CD14-positive monocyte (primary cell): ENCODE results near the gene ARPC1B. TPM values are rescaled to one million over a fixed set of nuclear protein-coding genes. Genes with fewer than 3 reads are reported as not detected.
"Not testable (repeated sequence)": the region's sequence is repeated elsewhere in the genome, so short reads cannot be mapped to it uniquely, and the experiment has no call there.

Experiments used
- DNase-seq, 3 donors: peaks; one replicate each; pipeline ENCODE4 v3.0.0-alpha.2; 2011 to 2022
- H2AFZ ChIP-seq: 2 replicates; pipeline ENCODE4 v1.6.0; 2012; ENCODE audit warnings: mild to moderate bottlenecking, low read depth, low read length, inconsistent platforms; ENCODE audit not compliant: insufficient read depth, poor library complexity, severe bottlenecking
- H3K27ac ChIP-seq, 2 donors: 1 replicate in 1 of 2; 2 replicates in 1 of 2; pipeline ENCODE4 v1.5.1; 2012 to 2013; ENCODE audit warnings: low read length in 2 of 2, control low read depth in 1 of 2, inconsistent platforms in 1 of 2, low read depth in 1 of 2, mild to moderate bottlenecking in 1 of 2
- H3K27me3 ChIP-seq, 2 donors: one replicate each; pipeline versions ENCODE4 v1.6.0 to v1.6.1; 2011 to 2013; ENCODE audit warnings: low read length in 2 of 2; ENCODE audit not compliant: control insufficient read depth in 2 of 2, insufficient read depth in 2 of 2
- H3K36me3 ChIP-seq, 2 donors: replicated peaks in 1 of 2; 1 replicate in 1 of 2; 2 replicates in 1 of 2; pipeline versions ENCODE4 v1.5.1 to v1.6.1; 2012 to 2013; ENCODE audit warnings: low read length in 2 of 2, control low read depth in 1 of 2, inconsistent platforms in 1 of 2, mild to moderate bottlenecking in 1 of 2; ENCODE audit not compliant: insufficient read depth in 2 of 2, control insufficient read depth in 1 of 2
- H3K4me1 ChIP-seq, 2 donors: 1 replicate in 1 of 2; 2 replicates in 1 of 2; pipeline versions ENCODE4 v1.5.1 to v1.6.1; 2012 to 2013; ENCODE audit warnings: low read length in 2 of 2, control low read depth in 1 of 2, inconsistent platforms in 1 of 2, mild to moderate bottlenecking in 1 of 2, moderate library complexity in 1 of 2; ENCODE audit not compliant: insufficient read depth in 2 of 2, control insufficient read depth in 1 of 2
- H3K4me2 ChIP-seq: replicated peaks from 2 replicates; pipeline ENCODE3; 2012; ENCODE audit warnings: low read length, moderate library complexity, mild to moderate bottlenecking; ENCODE audit not compliant: poor library complexity, severe bottlenecking; ENCODE audit errors: extremely low read depth
- H3K4me3 ChIP-seq, 3 experiments: fragments of 200-600 bp in 1 of 3; sonication (generic) in 1 of 3; replicated peaks in 1 of 3; 1 replicate in 2 of 3; 2 replicates in 1 of 3; pipeline ENCODE4 v1.5.1; 2011 to 2013; ENCODE audit warnings: low read length in 3 of 3, mild to moderate bottlenecking in 3 of 3, control low read depth in 2 of 3, low read depth in 2 of 3, inconsistent platforms in 1 of 3, moderate library complexity in 1 of 3
- H3K79me2 ChIP-seq: 2 replicates; pipeline ENCODE4 v1.6.0; 2012; ENCODE audit warnings: mild to moderate bottlenecking, control low read depth, inconsistent platforms, low read length, moderate library complexity; ENCODE audit not compliant: insufficient read depth
- H3K9ac ChIP-seq: 2 replicates; pipeline ENCODE4 v1.6.0; 2017; ENCODE audit warnings: low read length, mild to moderate bottlenecking; ENCODE audit not compliant: insufficient read depth, poor library complexity, severe bottlenecking
- H3K9me3 ChIP-seq, 2 donors: replicated peaks in 1 of 2; 1 replicate in 1 of 2; 2 replicates in 1 of 2; pipeline versions ENCODE4 v1.5.1 to v1.6.1; 2012 to 2013; ENCODE audit warnings: low read length in 2 of 2, control low read depth in 1 of 2; ENCODE audit not compliant: control insufficient read depth in 1 of 2, insufficient read depth in 1 of 2
- H4K20me1 ChIP-seq: 2 replicates; pipeline ENCODE4 v1.6.0; 2012; ENCODE audit warnings: mild to moderate bottlenecking, low read length, control low read depth, moderate library complexity; ENCODE audit not compliant: insufficient read depth
- H3K27ac Mint-ChIP-seq, 7 donors: one replicate each; pipeline ENCODE4 v1.8.0; 2020; ENCODE audit warnings: mild to moderate bottlenecking in 7 of 7, mixed read lengths in 7 of 7, moderate library complexity in 6 of 7, inconsistent platforms in 2 of 7
- H3K27me3 Mint-ChIP-seq, 3 donors: one replicate each; pipeline ENCODE4 v1.8.0; 2021 to 2022; ENCODE audit warnings: low read depth in 3 of 3, mild to moderate bottlenecking in 3 of 3, mixed read lengths in 3 of 3, moderate library complexity in 3 of 3, inconsistent platforms in 1 of 3
- H3K36me3 Mint-ChIP-seq, 2 donors: one replicate each; pipeline ENCODE4 v1.8.0; 2020; ENCODE audit warnings: mixed read lengths in 2 of 2, inconsistent platforms in 1 of 2, mild to moderate bottlenecking in 1 of 2
- H3K4me1 Mint-ChIP-seq: one replicate; pipeline ENCODE4 v1.8.0; 2020; ENCODE audit warnings: mild to moderate bottlenecking, mixed read lengths
- H3K4me3 Mint-ChIP-seq, 2 donors: one replicate each; pipeline ENCODE4 v1.8.0; 2020; ENCODE audit warnings: mild to moderate bottlenecking in 2 of 2, mixed read lengths in 2 of 2, moderate library complexity in 1 of 2
- H3K9me3 Mint-ChIP-seq, 7 donors: one replicate each; pipeline ENCODE4 v1.8.0; 2020 to 2022; ENCODE audit warnings: mixed read lengths in 7 of 7, mild to moderate bottlenecking in 6 of 7, moderate library complexity in 6 of 7, inconsistent platforms in 2 of 7
- CTCF ChIP-seq: fragments of 200-600 bp; IDR thresholded peaks from one replicate; pipeline ENCODE4 v1.8.0; 2022; ENCODE audit warnings: antibody characterized with exemption, mild to moderate bottlenecking
- WGBS: methylation state at CpG from one replicate; pipeline ENCODE4 v1.1.5; 2013; ENCODE audit warnings: missing lambda C conversion rate; ENCODE audit not compliant: insufficient coverage; 5-methylcytosine and 5-hydroxymethylcytosine counted together
- intact Hi-C, 2 donors: fragments of 100-400 bp; cut with micrococcal nuclease; formaldehyde crosslinking; loops; one replicate each; pipeline versions ENCODE4 v1.15.0 to v1.15.1; 2023
- polyA plus RNA-seq, 3 donors: library from polyadenylated mRNA; depleted of rRNA in 1 of 3; unstranded in 2 of 3; stranded (reverse) in 1 of 3; fragments of 300-500 nt in 2 of 3; fragments of >200 nt in 1 of 3; fragmentation: Illumina TruSeq in 2 of 3; gene quantifications; 1 replicate in 2 of 3; 2 replicates in 1 of 3; pipeline ENCODE4 v1.2.3, GENCODE V29; 2012 to 2021

The ARPC1B gene
- polyA plus RNA-seq, 3 donors: 1,179 to 1,362 (median 1,282) TPM

DNA sequence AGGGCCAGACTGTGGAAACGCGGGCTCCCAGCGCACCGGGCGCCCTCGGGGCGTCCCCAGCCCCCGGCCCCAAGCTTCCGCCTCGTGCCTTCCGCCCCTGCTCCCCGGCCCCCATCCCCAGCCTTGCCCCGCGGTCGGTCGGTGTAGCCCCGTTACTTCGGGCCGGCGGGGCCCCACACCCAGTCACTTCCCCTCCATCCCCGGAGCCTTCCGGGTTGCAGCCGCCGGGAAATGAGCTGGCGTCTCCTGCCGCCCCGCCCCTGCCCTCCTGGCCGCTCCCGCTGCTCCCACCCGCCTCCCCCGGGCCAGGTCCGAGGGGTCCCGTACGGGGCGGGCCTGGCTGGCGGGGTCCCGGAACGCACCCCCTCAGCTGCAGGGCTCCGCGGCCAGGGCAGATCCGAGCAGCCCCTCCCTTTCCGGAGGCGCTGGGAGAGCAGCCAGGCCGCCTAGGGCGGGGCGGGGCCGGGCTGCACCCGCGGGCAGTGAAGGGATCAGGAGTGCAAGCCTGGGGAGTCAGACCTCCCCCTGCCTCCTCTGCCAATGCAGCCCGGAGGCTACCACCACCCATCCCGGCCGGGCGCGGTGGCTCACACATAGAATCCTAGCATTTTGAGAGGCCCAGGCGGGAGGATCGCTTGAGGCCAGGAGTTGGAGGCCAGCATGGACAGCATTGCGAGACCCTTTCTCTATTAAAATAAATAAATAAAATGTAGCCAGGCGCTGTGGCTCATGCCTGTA is 709 bp downstream of the ARPC1B start:
- intact Hi-C loops: loop anchor here in 1 of 2 donors (2.0 to 5.0 kb wide), 2 partner anchors 34 to 43 kb away; partner anchors contain the start of genes BUD31 and PDAP1
- H3K9ac ChIP-seq: peak overlapping the region; percentile 86
- TF ChIP-seq CTCF: no peak
- Mint-ChIP-seq H3K4me1 (peaks cover 55% of the 10 kb centered on the region), H3K27ac (peak overlapping the region; percentile 94 to 100 (median 99)), H3K4me3 (peak overlapping the region; percentile 82 to 89), H3K36me3 (peaks cover 14 to 37% of the 10 kb centered on the region in 2 donors), H3K9me3 (peaks cover 0 to 1% (median 0%) of the 10 kb centered on the region in 7 donors), H3K27me3 (peaks cover 0 to 2% (median 0%) of the 10 kb centered on the region in 3 donors)
- peaks cover 56% of the 10 kb centered on the region for H3K79me2 ChIP-seq
- peaks cover 41% of the 10 kb centered on the region for H4K20me1 ChIP-seq
- no peaks in the 10 kb centered on the region for H3K27me3 ChIP-seq
- H3K4me1 ChIP-seq: peaks cover 54 to 66% of the 10 kb centered on the region in 2 donors
- H3K4me3 ChIP-seq: peak overlapping the region; percentile 82 to 95 (median 89)
- DNase-seq: peak; percentile 65 to 70 (median 70)
- H3K4me2 ChIP-seq: peak overlapping the region; percentile 93
- under 1% methylated on average over 42 of the region's 58 CpGs for WGBS
- H3K36me3 ChIP-seq: peaks cover 10% of the 10 kb centered on the region in 2 donors
- peak overlapping the region; percentile 41 for H2AFZ ChIP-seq
- no peaks in the 10 kb centered on the region for H3K9me3 ChIP-seq
- H3K27ac ChIP-seq: peak overlapping the region; percentile 94

DNA sequence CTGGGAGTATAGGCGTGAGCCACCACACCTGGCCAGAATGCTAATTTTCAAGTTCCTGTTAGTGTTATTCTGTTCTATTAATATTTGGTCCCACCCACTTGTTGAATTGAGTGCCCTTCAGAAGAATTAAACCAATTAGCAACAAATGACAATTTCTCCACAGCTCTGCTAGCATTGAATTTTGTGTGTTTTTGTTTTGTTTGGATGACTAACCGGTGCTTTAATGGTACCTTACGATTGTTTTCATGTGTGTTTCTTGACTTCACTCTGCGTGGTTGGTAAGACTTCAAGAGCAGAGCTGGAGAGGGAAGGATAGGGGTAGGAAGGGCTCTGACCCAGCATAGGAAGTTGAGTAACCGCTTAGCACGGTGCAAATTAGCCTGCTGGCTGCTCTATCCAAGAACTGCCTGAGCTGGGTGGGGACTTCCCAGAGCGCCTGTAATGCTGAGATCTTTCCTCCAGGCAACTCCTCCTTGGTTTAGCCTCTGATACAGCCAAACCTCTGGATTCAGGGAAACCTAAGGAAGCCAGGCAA is 4.6 kb downstream of the ARPC1B start:
- peak overlapping the region; percentile 88 to 96 for H3K4me3 Mint-ChIP-seq
- Histone ChIP-seq H3K9me3 (no peaks in the 10 kb centered on the region), H2AFZ (no peak overlapping the region), H3K27ac (peak overlapping the region; percentile 94), H3K4me3 (peak overlapping the region; percentile 47 to 95 (median 66)), H4K20me1 (peaks cover 76% of the 10 kb centered on the region), H3K4me2 (peak overlapping the region; percentile 81), H3K9ac (peak overlapping the region; percentile 74), H3K36me3 (peaks cover 34 to 39% of the 10 kb centered on the region in 2 donors), H3K4me1 (peaks cover 78 to 84% of the 10 kb centered on the region in 2 donors), H3K27me3 (no peaks in the 10 kb centered on the region), H3K79me2 (peaks cover 94% of the 10 kb centered on the region)
- no peak for TF ChIP-seq CTCF
- peaks cover 66% of the 10 kb centered on the region for H3K4me1 Mint-ChIP-seq
- H3K36me3 Mint-ChIP-seq: peaks cover 26 to 55% of the 10 kb centered on the region in 2 donors
- intact Hi-C loops: loop anchor here in 1 of 2 donors (5.0 kb wide), 1 partner anchor 47 kb away; no protein-coding TSS in a partner anchor
- 0% methylated on average over 6 of the region's 7 CpGs for WGBS
- H3K9me3 Mint-ChIP-seq: peaks cover 0 to 1% (median 0%) of the 10 kb centered on the region in 7 donors
- H3K27me3 Mint-ChIP-seq: peaks cover 0 to 2% (median 0%) of the 10 kb centered on the region in 3 donors
- H3K27ac Mint-ChIP-seq: peak overlapping the region; percentile 97 to 100 (median 99)
- DNase-seq: peak; percentile 89 to 97 (median 96)

GRCh38 chr7:99379693-99380031 is 5.1 kb downstream of the ARPC1B start:
- H3K36me3 ChIP-seq: peaks cover 38 to 45% of the 10 kb centered on the region in 2 donors
- H3K4me1 Mint-ChIP-seq: peaks cover 71% of the 10 kb centered on the region
- H3K9ac ChIP-seq: peak overlapping the region; percentile 74
- H3K9me3 Mint-ChIP-seq, DNase-seq, H3K27me3 ChIP-seq, H3K27me3 Mint-ChIP-seq, H2AFZ ChIP-seq, H3K9me3 ChIP-seq: not testable (repeated sequence)
- H4K20me1 ChIP-seq: peaks cover 82% of the 10 kb centered on the region
- H3K4me3 Mint-ChIP-seq: peak overlapping the region; percentile 88 to 96
- H3K27ac ChIP-seq: peak overlapping the region; percentile 94
- H3K4me1 ChIP-seq: peaks cover 83 to 90% of the 10 kb centered on the region in 2 donors
- peaks cover 26 to 59% of the 10 kb centered on the region in 2 donors for H3K36me3 Mint-ChIP-seq
- peaks cover 94% of the 10 kb centered on the region for H3K79me2 ChIP-seq
- intact Hi-C loops: loop anchor here in 1 of 2 donors (5.0 kb wide), 1 partner anchor 47 kb away; no protein-coding TSS in a partner anchor
- peak overlapping the region; percentile 81 for H3K4me2 ChIP-seq
- WGBS: 13% methylated on average over 3 of the region's 7 CpGs
- H3K27ac Mint-ChIP-seq: peak overlapping the region; percentile 97 to 100 (median 99)
- peak overlapping the region; percentile 47 to 95 (median 66) for H3K4me3 ChIP-seq
